ENCODE results near the gene KLHL22.

DNA sequence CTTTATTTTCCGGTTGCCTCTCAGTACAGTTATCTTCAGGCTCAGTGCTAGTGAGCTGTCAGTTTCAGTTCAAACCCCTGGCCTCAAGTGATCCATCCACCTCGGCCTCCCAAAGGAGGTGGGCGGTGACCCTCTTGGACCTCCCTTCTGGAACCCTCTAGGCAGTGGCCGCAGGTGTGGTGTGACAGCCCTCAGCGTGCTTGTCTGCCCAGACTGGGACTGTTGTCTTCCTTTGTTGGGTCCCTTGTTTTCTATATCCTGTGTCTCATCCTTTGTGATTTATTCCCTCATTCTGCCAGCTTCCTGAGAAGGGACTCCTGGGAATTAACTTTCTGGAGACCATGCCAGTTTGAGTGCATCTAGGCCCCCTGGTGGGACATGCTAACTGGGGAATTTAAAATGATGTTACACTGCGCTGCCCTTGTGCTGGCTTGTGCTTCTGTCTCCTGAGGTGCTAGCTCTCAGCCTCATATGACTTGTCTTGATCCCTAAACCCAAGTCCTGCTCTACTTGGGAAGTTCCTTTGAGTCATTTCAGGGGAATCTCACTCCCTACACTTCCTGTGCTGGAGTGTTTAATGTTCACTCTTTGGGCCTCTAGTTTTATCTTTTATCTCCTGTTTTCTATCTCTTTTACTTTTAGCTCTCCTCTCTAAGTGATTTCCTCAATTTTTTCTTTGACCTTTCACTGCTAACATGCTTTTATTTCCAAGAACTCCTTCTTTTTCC lies 31.2 kb upstream of the KLHL22 start:
- no peak for TF ChIP-seq CTCF (conservative IDR thresholded peaks at IDR 0.05 in 1 of 2, IDR thresholded peaks at IDR 0.05 in 1 of 2; ENCODE audit: low read depth in 1 of 2, low read length in 2 of 2)
- no peak for TF ChIP-seq EZH2 (IDR thresholded peaks at IDR 0.05; ENCODE audit: low read length, missing control alignments)
